ENCODE measurements around the gene RNF223.

DNA sequence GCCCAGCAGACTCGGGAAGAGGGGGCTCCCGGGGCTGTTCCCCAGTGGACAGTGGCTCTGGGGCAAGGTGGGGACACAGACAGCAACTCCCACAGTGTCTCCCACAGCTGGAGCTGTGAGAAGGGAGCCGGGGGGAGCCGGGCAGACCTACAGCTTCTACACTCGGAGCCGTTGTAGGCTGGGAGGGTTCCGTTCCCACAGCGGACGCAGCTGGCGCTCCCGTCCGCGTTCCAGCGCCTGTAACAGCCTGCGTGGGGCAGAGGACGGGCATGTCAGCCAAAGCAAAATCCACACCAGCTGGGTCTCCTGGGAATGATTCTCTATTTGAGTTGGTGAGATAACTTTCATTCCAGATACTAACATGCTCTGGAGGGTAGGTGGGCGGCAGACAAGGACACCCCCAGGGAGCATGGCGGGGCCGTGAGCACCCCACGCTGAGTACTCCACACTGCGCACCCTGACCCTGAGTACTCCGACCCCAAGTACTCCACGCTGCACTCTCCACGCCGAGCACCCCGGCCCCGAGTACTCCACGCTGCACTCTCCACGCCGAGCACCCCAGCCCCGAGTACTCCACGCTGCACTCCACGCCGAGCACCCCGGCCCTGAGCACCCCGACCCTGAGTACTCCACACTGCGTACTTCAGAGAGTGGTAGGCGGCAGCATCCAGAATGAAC, 13.4 kb upstream of the RNF223 start:
- TF ChIP-seq POLR2A (IDR thresholded peaks at IDR 0.05), result no peak
- TF ChIP-seq, protein P1, sequence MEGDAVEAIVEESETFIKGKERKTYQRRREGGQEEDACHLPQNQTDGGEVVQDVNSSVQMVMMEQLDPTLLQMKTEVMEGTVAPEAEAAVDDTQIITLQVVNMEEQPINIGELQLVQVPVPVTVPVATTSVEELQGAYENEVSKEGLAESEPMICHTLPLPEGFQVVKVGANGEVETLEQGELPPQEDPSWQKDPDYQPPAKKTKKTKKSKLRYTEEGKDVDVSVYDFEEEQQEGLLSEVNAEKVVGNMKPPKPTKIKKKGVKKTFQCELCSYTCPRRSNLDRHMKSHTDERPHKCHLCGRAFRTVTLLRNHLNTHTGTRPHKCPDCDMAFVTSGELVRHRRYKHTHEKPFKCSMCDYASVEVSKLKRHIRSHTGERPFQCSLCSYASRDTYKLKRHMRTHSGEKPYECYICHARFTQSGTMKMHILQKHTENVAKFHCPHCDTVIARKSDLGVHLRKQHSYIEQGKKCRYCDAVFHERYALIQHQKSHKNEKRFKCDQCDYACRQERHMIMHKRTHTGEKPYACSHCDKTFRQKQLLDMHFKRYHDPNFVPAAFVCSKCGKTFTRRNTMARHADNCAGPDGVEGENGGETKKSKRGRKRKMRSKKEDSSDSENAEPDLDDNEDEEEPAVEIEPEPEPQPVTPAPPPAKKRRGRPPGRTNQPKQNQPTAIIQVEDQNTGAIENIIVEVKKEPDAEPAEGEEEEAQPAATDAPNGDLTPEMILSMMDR (IDR thresholded peaks at IDR 0.05 in 8 of 11, conservative IDR thresholded peaks at IDR 0.05 in 3 of 11), result no peak
- TF ChIP-seq POLR2AphosphoS5 (IDR thresholded peaks at IDR 0.05), result no peak

Data from spleen (tissue), 7 donors.